ENCODE results near the gene CDKL1. TPM values are rescaled to one million over a fixed set of nuclear protein-coding genes. Genes with fewer than 3 reads are reported as not detected.

The CDKL1 gene
- total RNA-seq, 1 experiment from 2014 or later, result 3.6 TPM

- peak; percentile 47 for DNase-seq (ENCODE audit: low spot score)
- peak; percentile 98 for ATAC-seq
- Mint-ChIP-seq H3K36me3 (peaks cover 16% of the 10 kb centered on the region), H3K4me1 (0 out of 2 replicates have a peak, but pooled peaks cover 3% of the 10 kb centered on the region), H3K9me3 (peaks cover 2% of the 10 kb centered on the region), H3K4me3 (no peak overlapping the region), H3K27ac (no peak overlapping the region), H3K27me3 (ENCODE audit: low read depth) (no peaks in the 10 kb centered on the region)
- POLR2A ChIA-PET, result no interaction called here
- peak; percentile 41 for TF ChIP-seq CTCF (IDR thresholded peaks at IDR 0.05)
- TF ChIP-seq, protein P1, sequence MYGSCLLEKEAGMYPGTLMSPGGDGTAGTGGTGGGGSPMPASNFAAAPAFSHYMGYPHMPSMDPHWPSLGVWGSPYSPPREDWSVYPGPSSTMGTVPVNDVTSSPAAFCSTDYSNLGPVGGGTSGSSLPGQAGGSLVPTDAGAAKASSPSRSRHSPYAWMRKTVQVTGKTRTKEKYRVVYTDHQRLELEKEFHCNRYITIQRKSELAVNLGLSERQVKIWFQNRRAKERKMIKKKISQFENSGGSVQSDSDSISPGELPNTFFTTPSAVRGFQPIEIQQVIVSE (CRISPR knock-in tag; IDR thresholded peaks at IDR 0.05; ENCODE audit: borderline replicate concordance), result no peak
- CTCF ChIA-PET, result interaction anchor here (0.6 to 2.5 kb wide), 37 partner anchors 8 to 562 kb away, joined by 3 to 24 read pairs (median 3); partner anchors contain the start of genes DMAC2L, L2HGDH and MAP4K5
These were observed 75.5 kb downstream of the CDKL1 start for GRCh38 chr14:50321009-50321660.

GRCh38 chr14:50320283-50320682, 76.4 kb downstream of the CDKL1 start:
- H3K9me3 Mint-ChIP-seq, result peaks cover 7% of the 10 kb centered on the region
- H3K27me3 Mint-ChIP-seq (ENCODE audit: low read depth), result no peaks in the 10 kb centered on the region
- H3K27ac Mint-ChIP-seq, result no peak overlapping the region
- no peak overlapping the region for H3K4me3 Mint-ChIP-seq
- 0 out of 2 replicates have a peak, but pooled peaks cover 3% of the 10 kb centered on the region for H3K4me1 Mint-ChIP-seq
- POLR2A ChIA-PET, result no interaction called here
- no peak for ATAC-seq
- DNase-seq (ENCODE audit: low spot score), result no peak
- TF ChIP-seq ELF4 (CRISPR knock-in tag; IDR thresholded peaks at IDR 0.05; ENCODE audit: low read depth) (no peak), ZNF317 (CRISPR knock-in tag; IDR thresholded peaks at IDR 0.05; ENCODE audit: borderline replicate concordance, low read depth) (no peak)
- H3K36me3 Mint-ChIP-seq, result peaks cover 18% of the 10 kb centered on the region
- CTCF ChIA-PET, result interaction anchor here (0.6 to 2.5 kb wide), 36 partner anchors 9 to 563 kb away, joined by 3 to 24 read pairs (median 3); partner anchors contain the start of genes DMAC2L, L2HGDH and MAP4K5

GRCh38 chr14:50319721-50320120, 77.0 kb downstream of the CDKL1 start:
- no peak for ATAC-seq
- no peak overlapping the region for H3K27ac Mint-ChIP-seq
- no peak for TF ChIP-seq CTCF (IDR thresholded peaks at IDR 0.05)
- TF ChIP-seq, protein P2, sequence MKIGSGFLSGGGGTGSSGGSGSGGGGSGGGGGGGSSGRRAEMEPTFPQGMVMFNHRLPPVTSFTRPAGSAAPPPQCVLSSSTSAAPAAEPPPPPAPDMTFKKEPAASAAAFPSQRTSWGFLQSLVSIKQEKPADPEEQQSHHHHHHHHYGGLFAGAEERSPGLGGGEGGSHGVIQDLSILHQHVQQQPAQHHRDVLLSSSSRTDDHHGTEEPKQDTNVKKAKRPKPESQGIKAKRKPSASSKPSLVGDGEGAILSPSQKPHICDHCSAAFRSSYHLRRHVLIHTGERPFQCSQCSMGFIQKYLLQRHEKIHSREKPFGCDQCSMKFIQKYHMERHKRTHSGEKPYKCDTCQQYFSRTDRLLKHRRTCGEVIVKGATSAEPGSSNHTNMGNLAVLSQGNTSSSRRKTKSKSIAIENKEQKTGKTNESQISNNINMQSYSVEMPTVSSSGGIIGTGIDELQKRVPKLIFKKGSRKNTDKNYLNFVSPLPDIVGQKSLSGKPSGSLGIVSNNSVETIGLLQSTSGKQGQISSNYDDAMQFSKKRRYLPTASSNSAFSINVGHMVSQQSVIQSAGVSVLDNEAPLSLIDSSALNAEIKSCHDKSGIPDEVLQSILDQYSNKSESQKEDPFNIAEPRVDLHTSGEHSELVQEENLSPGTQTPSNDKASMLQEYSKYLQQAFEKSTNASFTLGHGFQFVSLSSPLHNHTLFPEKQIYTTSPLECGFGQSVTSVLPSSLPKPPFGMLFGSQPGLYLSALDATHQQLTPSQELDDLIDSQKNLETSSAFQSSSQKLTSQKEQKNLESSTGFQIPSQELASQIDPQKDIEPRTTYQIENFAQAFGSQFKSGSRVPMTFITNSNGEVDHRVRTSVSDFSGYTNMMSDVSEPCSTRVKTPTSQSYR (CRISPR knock-in tag; IDR thresholded peaks at IDR 0.05), result no peak
- no peak for TF ChIP-seq AFF4 (CRISPR knock-in tag; IDR thresholded peaks at IDR 0.05; ENCODE audit: borderline replicate concordance)
- no peak for TF ChIP-seq IRF2 (CRISPR knock-in tag; IDR thresholded peaks at IDR 0.05; ENCODE audit: borderline replicate concordance, low read depth)
- TF ChIP-seq, protein P3, sequence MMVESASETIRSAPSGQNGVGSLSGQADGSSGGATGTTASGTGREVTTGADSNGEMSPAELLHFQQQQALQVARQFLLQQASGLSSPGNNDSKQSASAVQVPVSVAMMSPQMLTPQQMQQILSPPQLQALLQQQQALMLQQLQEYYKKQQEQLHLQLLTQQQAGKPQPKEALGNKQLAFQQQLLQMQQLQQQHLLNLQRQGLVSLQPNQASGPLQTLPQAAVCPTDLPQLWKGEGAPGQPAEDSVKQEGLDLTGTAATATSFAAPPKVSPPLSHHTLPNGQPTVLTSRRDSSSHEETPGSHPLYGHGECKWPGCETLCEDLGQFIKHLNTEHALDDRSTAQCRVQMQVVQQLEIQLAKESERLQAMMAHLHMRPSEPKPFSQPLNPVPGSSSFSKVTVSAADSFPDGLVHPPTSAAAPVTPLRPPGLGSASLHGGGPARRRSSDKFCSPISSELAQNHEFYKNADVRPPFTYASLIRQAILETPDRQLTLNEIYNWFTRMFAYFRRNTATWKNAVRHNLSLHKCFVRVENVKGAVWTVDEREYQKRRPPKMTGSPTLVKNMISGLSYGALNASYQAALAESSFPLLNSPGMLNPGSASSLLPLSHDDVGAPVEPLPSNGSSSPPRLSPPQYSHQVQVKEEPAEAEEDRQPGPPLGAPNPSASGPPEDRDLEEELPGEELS (CRISPR knock-in tag; IDR thresholded peaks at IDR 0.05), result no peak
- TF ChIP-seq, protein P1 (CRISPR knock-in tag; IDR thresholded peaks at IDR 0.05; ENCODE audit: borderline replicate concordance), result no peak
- TF ChIP-seq ZNF138 (CRISPR knock-in tag; conservative IDR thresholded peaks at IDR 0.05), result no peak
- TF ChIP-seq FOXP1 (CRISPR knock-in tag; IDR thresholded peaks at IDR 0.05; ENCODE audit: borderline replicate concordance), result no peak
- no peak for TF ChIP-seq SP1 (CRISPR knock-in tag; conservative IDR thresholded peaks at IDR 0.05)
- no peak for TF ChIP-seq CREM (CRISPR knock-in tag; IDR thresholded peaks at IDR 0.05)
- TF ChIP-seq ZNF263 (CRISPR knock-in tag; IDR thresholded peaks at IDR 0.05; ENCODE audit: low read depth), result no peak

More at GRCh38 chr14:50319721-50320120, 77.0 kb downstream of the CDKL1 start:
- Mint-ChIP-seq H3K4me1 (0 out of 2 replicates have a peak, but pooled peaks cover 3% of the 10 kb centered on the region), H3K9me3 (peaks cover 7% of the 10 kb centered on the region), H3K4me3 (no peak overlapping the region), H3K36me3 (peaks cover 22% of the 10 kb centered on the region), H3K27me3 (ENCODE audit: low read depth) (no peaks in the 10 kb centered on the region)
- ChIA-PET POLR2A (no interaction called here), CTCF (interaction anchor here (0.6 to 2.5 kb wide), 8 partner anchors 8 to 395 kb away, joined by 3 to 24 read pairs (median 5); partner anchors contain the start of genes DMAC2L and L2HGDH)
- no peak for DNase-seq (ENCODE audit: low spot score)

All from WTC11 (cell line).